ENCODE data around the gene FMO2. TPM values are rescaled to one million over a fixed set of nuclear protein-coding genes. Genes with fewer than 3 reads are reported as not detected.
A peak's percentile ranks its signal among the peaks of the same experiment; 100 is the strongest.

The FMO2 gene
- total RNA-seq, 4 donors from 2014 or later: 13.2 to 25.1 (median 22.5) TPM

- Histone ChIP-seq H3K4me1 (no peaks in the 10 kb centered on the region), H3K9me3 (no peaks in the 10 kb centered on the region), H3K27me3 (no peaks in the 10 kb centered on the region), H3K4me3 (no peak overlapping the region), H3K36me3 (no peaks in the 10 kb centered on the region), H3K27ac (no peak overlapping the region)
- DNase-seq: no peak
- in situ Hi-C loops (cut with MboI; ENCODE audit: low sequenced_read_pairs in 4 of 4): loop anchor here in 2 of 4 donors (10.0 to 25.0 kb wide), 3 partner anchors 66 to 287 kb away; partner anchors contain the start of genes FMO3 (in 1 of the 2) and FMO4 (in 1 of the 2)
- intact Hi-C loops (cut with DNase I; ENCODE audit: low total_unique reads): no loop called here
- ATAC-seq: no peak
- TF ChIP-seq POLR2A (IDR thresholded peaks at IDR 0.05): no peak
Observed at GRCh38 chr1:171248841-171249240, 63.7 kb downstream of the FMO2 start.

DNA sequence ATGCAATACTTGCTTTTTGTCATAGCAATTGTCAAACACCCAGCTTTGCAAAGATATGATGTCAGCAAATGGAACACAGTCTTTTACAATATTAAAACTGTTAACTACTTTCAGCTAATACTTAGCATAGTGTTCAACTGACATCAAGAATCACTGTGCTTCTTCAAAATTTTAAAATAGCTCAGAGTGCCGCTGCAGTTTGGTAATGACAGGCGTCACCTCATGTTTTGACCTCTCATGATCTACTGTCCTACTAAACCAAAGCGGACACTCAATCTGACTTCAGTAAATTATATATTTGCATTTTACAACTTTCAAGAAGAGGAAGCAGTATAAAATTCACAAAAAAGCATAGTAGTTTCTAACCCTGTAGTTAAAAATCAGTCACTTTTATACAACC is 65.2 kb downstream of the FMO2 start:
- no peak for TF ChIP-seq POLR2A (IDR thresholded peaks at IDR 0.05)
- TF ChIP-seq CTCF (IDR thresholded peaks at IDR 0.05 in 4 of 5, conservative IDR thresholded peaks at IDR 0.05 in 1 of 5): no peak
- Histone ChIP-seq H3K9me3 (no peaks in the 10 kb centered on the region), H3K4me1 (no peaks in the 10 kb centered on the region), H3K27ac (no peak overlapping the region), H3K36me3 (no peaks in the 10 kb centered on the region), H3K27me3 (no peaks in the 10 kb centered on the region), H3K4me3 (no peak overlapping the region)
- no peak for DNase-seq
- ATAC-seq: no peak
- in situ Hi-C loops (cut with MboI; ENCODE audit: low sequenced_read_pairs in 4 of 4) (no loop called here), intact Hi-C loops (cut with DNase I; ENCODE audit: low total_unique reads) (no loop called here)

DNA sequence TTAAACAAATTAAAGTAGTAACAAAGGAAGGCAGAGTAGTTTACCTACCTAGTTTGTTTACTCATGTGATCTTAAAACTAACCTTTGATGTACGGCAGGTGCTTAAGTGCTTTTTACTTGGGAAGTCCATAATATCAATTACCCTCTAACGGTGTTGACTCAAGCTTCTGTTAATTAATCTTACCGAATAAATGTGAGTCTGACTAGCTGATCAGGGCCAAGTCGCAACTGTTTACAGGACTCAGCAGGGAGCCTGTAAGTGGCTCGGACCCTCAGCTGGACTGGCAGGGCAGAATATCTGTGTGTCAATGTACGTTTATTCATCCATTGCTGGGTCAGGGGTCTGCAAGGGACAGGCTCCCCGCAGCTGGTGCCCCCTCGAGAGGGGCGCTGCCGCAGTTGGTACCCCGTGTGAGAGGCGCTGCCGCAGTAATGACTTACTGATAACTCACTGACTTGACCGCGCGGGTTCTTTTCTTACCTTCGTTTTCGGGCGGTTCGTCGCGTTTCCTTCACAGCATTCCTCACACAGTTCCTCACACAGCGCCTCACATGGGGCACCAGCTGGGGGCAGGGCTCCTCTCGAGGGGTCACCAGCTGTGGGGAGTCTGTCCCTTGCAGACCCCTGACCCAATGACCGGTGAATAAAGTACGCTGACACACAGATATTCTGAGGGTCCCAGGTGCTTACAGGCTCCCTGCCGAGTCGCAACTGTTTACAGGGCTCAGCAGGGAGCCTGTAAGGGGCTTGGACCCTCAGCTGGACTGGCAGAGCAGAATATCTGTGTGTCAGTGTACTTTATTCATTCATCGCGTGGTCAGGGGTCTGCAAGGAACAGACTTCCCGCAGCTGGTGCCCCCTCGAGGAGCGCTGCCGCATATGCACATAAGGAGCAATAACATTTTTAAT is 66.2 kb downstream of the FMO2 start:
- no peak for ATAC-seq
- H3K27ac ChIP-seq: no peak overlapping the region
- H3K4me1 ChIP-seq: no peaks in the 10 kb centered on the region
- intact Hi-C loops (cut with DNase I; ENCODE audit: low total_unique reads) (no loop called here), in situ Hi-C loops (cut with MboI; ENCODE audit: low sequenced_read_pairs in 4 of 4) (no loop called here)
- no peak for TF ChIP-seq POLR2A (IDR thresholded peaks at IDR 0.05)
- peak in 2 of 5 experiments; percentile 9 to 33 for TF ChIP-seq CTCF (IDR thresholded peaks at IDR 0.05 in 4 of 5, conservative IDR thresholded peaks at IDR 0.05 in 1 of 5)
- H3K4me3 ChIP-seq: peak overlapping the region; percentile 43 to 57 (median 54)
- H3K27me3 ChIP-seq: no peaks in the 10 kb centered on the region
- DNase-seq: no peak
- H3K36me3 ChIP-seq: no peaks in the 10 kb centered on the region
- H3K9me3 ChIP-seq: no peaks in the 10 kb centered on the region

DNA sequence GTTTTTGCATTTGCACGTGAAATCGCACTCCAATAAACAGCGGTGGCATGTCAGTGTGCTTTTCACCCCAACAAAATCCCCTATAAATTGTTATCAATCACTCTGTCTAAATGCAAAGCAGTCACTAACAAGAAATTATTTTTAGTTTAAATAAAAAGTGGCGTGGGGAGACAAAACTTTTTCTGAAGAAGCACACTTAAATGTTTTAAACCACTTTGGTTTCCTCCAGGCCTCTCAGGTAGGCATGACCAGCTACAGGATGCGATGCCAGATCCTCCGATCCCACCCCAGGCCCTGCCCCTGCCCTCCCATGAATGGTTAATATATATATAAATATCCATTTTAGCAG is 66.8 kb downstream of the FMO2 start:
- intact Hi-C loops (cut with DNase I; ENCODE audit: low total_unique reads) (no loop called here), in situ Hi-C loops (cut with MboI; ENCODE audit: low sequenced_read_pairs in 4 of 4) (no loop called here)
- TF ChIP-seq POLR2A (IDR thresholded peaks at IDR 0.05) (no peak), CTCF (IDR thresholded peaks at IDR 0.05 in 4 of 5, conservative IDR thresholded peaks at IDR 0.05 in 1 of 5) (no peak)
- DNase-seq: no peak
- Histone ChIP-seq H3K27ac (no peak overlapping the region), H3K4me1 (no peaks in the 10 kb centered on the region), H3K4me3 (peak overlapping the region; percentile 43 to 57 (median 54)), H3K36me3 (no peaks in the 10 kb centered on the region), H3K9me3 (no peaks in the 10 kb centered on the region), H3K27me3 (no peaks in the 10 kb centered on the region)
- no peak for ATAC-seq

DNA sequence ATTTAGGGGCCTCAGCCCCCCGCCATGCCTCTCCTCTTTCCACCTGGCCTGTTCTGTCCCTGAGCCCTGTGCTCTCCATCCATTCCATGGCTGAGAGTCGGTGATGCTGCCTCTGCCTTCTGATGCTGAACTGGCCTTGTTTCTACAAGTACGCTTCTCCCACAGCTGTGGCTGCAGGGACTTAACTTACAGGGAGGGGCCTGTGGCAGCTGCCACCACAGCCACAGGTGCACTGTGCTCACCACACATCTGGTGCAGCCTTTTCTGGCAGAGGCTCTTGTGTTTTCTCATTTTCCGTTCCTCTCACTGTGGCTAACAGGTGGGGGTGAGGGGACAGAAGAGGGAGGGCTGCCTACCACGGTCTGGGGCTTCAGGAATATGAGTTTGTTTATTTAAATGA is 67.4 kb downstream of the FMO2 start:
- no peak overlapping the region for H3K4me3 ChIP-seq
- no peak overlapping the region for H3K27ac ChIP-seq
- no peaks in the 10 kb centered on the region for H3K4me1 ChIP-seq
- TF ChIP-seq POLR2A (IDR thresholded peaks at IDR 0.05) (no peak), CTCF (IDR thresholded peaks at IDR 0.05 in 4 of 5, conservative IDR thresholded peaks at IDR 0.05 in 1 of 5) (no peak)
- ATAC-seq: no peak
- in situ Hi-C loops (cut with MboI; ENCODE audit: low sequenced_read_pairs in 4 of 4): no loop called here
- no peaks in the 10 kb centered on the region for H3K9me3 ChIP-seq
- H3K36me3 ChIP-seq: no peaks in the 10 kb centered on the region
- H3K27me3 ChIP-seq: no peaks in the 10 kb centered on the region
- DNase-seq: no peak
- intact Hi-C loops (cut with DNase I; ENCODE audit: low total_unique reads): no loop called here

Measured in gastrocnemius medialis (tissue), 4 donors.